Measurements from ENCODE around the gene MAPKAP1.

MAPKAP1 gene

DNA sequence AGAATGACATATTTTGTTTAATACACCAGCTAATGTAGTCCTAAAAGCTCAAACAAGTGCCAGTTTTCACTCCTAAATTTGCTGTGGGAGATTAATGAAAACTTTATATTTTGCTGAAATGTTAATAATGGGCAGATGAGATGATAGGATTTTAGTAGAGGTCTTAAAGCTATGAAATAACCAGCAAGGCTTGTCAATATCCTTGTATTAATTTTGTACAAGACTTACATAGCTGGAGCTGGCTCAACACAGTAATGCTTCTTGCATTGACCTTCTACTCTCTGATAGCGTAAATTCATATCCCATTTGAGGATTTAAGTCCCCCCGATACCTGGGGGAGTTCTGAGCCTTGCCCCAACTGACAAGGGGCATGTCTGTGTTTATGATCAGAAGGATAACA lies 219.2 kb downstream of the MAPKAP1 start:
- TF ChIP-seq CSDC2 (CRISPR knock-in tag; IDR thresholded peaks at IDR 0.05) (no peak), ZFP3 (CRISPR knock-in tag; IDR thresholded peaks at IDR 0.05) (no peak), CSRNP3 (CRISPR knock-in tag; IDR thresholded peaks at IDR 0.05) (no peak), ZNF8 (CRISPR knock-in tag; IDR thresholded peaks at IDR 0.05) (no peak), ESRRG (CRISPR knock-in tag; IDR thresholded peaks at IDR 0.05) (no peak), SNAI2 (CRISPR knock-in tag; IDR thresholded peaks at IDR 0.05) (no peak), ZNF565 (CRISPR knock-in tag; conservative IDR thresholded peaks at IDR 0.05; ENCODE audit: low read depth) (no peak)
- TF ChIP-seq, protein P1, sequence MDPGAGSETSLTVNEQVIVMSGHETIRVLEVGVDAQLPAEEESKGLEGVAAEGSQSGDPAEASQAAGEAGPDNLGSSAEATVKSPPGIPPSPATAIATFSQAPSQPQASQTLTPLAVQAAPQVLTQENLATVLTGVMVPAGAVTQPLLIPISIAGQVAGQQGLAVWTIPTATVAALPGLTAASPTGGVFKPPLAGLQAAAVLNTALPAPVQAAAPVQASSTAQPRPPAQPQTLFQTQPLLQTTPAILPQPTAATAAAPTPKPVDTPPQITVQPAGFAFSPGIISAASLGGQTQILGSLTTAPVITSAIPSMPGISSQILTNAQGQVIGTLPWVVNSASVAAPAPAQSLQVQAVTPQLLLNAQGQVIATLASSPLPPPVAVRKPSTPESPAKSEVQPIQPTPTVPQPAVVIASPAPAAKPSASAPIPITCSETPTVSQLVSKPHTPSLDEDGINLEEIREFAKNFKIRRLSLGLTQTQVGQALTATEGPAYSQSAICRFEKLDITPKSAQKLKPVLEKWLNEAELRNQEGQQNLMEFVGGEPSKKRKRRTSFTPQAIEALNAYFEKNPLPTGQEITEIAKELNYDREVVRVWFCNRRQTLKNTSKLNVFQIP (CRISPR knock-in tag; IDR thresholded peaks at IDR 0.05; ENCODE audit: borderline replicate concordance, low read depth), result no peak
- ATAC-seq, result no peak

GRCh38 chr9:125486576-125486975 lies 220.4 kb downstream of the MAPKAP1 start:
- no peak for ATAC-seq
- TF ChIP-seq ZFP3 (CRISPR knock-in tag; IDR thresholded peaks at IDR 0.05), result no peak
- TF ChIP-seq ARNTL (CRISPR knock-in tag; IDR thresholded peaks at IDR 0.05; ENCODE audit: borderline replicate concordance, low read depth), result no peak
- no peak for TF ChIP-seq ISL1 (CRISPR knock-in tag; IDR thresholded peaks at IDR 0.05)
- no peak for TF ChIP-seq SNAI2 (CRISPR knock-in tag; IDR thresholded peaks at IDR 0.05)
- TF ChIP-seq ZFP30 (CRISPR knock-in tag; IDR thresholded peaks at IDR 0.05), result no peak
- no peak for TF ChIP-seq CSDC2 (CRISPR knock-in tag; IDR thresholded peaks at IDR 0.05)
- TF ChIP-seq, protein P1 (CRISPR knock-in tag; IDR thresholded peaks at IDR 0.05; ENCODE audit: borderline replicate concordance, low read depth), result no peak
- no peak for TF ChIP-seq RARB (CRISPR knock-in tag; IDR thresholded peaks at IDR 0.05)
- TF ChIP-seq BACH2 (CRISPR knock-in tag; IDR thresholded peaks at IDR 0.05; ENCODE audit: borderline replicate concordance), result no peak

DNA sequence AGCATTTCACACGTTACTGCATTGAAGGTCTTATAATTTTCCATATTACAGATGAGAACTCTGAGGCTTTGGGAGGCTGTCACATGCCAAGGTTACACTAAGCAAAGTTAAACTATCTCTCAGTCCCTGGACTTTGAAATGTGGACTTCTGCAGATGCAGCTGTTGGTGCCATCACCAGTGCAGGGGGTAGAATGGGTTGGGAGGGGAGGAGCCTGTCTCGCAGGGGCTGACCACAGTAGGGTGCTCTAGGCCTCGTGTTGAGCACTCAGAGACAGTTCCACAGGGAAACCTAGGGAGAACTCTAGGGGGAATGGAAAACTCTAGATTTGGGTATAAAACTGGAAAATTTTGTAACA lies 220.9 kb downstream of the MAPKAP1 start:
- TF ChIP-seq ISL1 (CRISPR knock-in tag; IDR thresholded peaks at IDR 0.05) (no peak), ARNTL (CRISPR knock-in tag; IDR thresholded peaks at IDR 0.05; ENCODE audit: borderline replicate concordance, low read depth) (no peak), GLIS3 (CRISPR knock-in tag; IDR thresholded peaks at IDR 0.05) (no peak), ESRRG (CRISPR knock-in tag; IDR thresholded peaks at IDR 0.05) (no peak), CSRNP3 (CRISPR knock-in tag; IDR thresholded peaks at IDR 0.05) (no peak), RARB (CRISPR knock-in tag; IDR thresholded peaks at IDR 0.05) (no peak), TCF4 (CRISPR knock-in tag; IDR thresholded peaks at IDR 0.05; ENCODE audit: borderline replicate concordance) (no peak), CSDC2 (CRISPR knock-in tag; IDR thresholded peaks at IDR 0.05) (no peak)
- ATAC-seq, result peak; percentile 13; the same call in 1 of the 3 replicates

DNA sequence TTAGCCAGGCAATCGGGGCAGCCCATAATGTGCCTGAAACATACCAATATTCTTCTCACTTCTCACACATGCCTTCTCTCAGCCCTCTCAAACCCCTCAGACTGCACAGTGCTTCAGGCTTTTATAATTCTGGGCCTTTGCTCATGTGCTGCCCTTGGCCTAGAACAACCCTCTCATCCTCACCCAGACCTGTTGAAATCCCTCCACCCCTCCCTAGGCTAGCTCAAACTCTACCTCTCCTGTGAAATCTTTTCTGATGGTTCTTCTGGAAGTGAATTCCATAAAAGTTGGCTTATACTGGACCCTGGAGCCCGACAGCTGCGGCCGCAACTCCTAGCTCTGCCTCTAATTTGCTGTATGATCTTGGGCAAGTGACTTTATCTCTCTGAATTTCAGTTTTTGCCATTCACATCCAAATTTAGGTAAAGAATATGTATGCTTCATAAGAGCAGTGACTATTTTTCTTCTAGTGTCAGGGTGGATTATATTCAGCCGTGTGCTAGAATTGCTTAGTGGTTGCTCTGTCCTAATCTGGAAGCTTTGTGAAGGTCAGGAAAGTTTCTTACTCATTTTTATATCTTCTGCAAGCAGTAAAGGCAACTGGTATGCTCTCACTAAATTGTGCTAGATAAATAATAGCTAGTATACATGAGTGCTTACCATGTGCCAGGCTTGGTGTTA lies 221.4 kb downstream of the MAPKAP1 start:
- TF ChIP-seq GLIS3 (CRISPR knock-in tag; IDR thresholded peaks at IDR 0.05) (no peak), CSRNP3 (CRISPR knock-in tag; IDR thresholded peaks at IDR 0.05) (no peak), ZNF70 (CRISPR knock-in tag; IDR thresholded peaks at IDR 0.05) (no peak), OSR1 (CRISPR knock-in tag; IDR thresholded peaks at IDR 0.05) (no peak)
- ATAC-seq, result peak; percentile 11; the same call in 2 of the 3 replicates
